Ishikawa (cell line): ENCODE data around the gene COMMD4.

Experiments
- CEBPB ChIP-seq: IDR thresholded peaks from 2 replicates; pipeline ENCODE4 v1.6.1; 2012
- CREB1 ChIP-seq: IDR thresholded peaks from 2 replicates; pipeline ENCODE4 v1.6.1; 2012; ENCODE audit warnings: low read depth
- EGR1 ChIP-seq: IDR thresholded peaks from 2 replicates; pipeline ENCODE4 v1.6.1; 2012
- EP300 ChIP-seq: IDR thresholded peaks from 2 replicates; pipeline ENCODE4 v1.6.1; 2012; ENCODE audit warnings: borderline replicate concordance
- FOXM1 ChIP-seq: IDR thresholded peaks from 2 replicates; pipeline ENCODE4 v1.6.1; 2012; ENCODE audit warnings: low read depth, borderline replicate concordance
- NFIC ChIP-seq: IDR thresholded peaks from 2 replicates; pipeline ENCODE4 v1.6.1; 2012
- RAD21 ChIP-seq: IDR thresholded peaks from 2 replicates; pipeline ENCODE4 v1.6.1; 2012; ENCODE audit warnings: low read depth
- TAF1 ChIP-seq: IDR thresholded peaks from 2 replicates; pipeline ENCODE4 v1.6.1; 2012; ENCODE audit warnings: low read depth, mild to moderate bottlenecking
- TCF12 ChIP-seq: IDR thresholded peaks from 2 replicates; pipeline ENCODE4 v1.6.1; 2012; ENCODE audit warnings: low read depth
- TEAD4 ChIP-seq: IDR thresholded peaks from 2 replicates; pipeline ENCODE4 v1.6.1; 2012
- YY1 ChIP-seq: IDR thresholded peaks from 2 replicates; pipeline ENCODE4 v1.6.1; 2012; ENCODE audit warnings: low read depth
- ZBTB7A ChIP-seq: IDR thresholded peaks from 2 replicates; pipeline ENCODE4 v1.6.1; 2012; ENCODE audit warnings: low read depth
- TF ChIP-seq, protein P1 (sequence below): IDR thresholded peaks from 2 replicates; pipeline ENCODE4 v1.6.1; 2012
- TF ChIP-seq, protein P2 (sequence below): IDR thresholded peaks from 2 replicates; pipeline ENCODE4 v1.6.1; 2012; ENCODE audit warnings: low read depth, mild to moderate bottlenecking
- TF ChIP-seq, protein P3 (sequence below): IDR thresholded peaks from 2 replicates; pipeline ENCODE4 v1.6.1; 2012

Gene COMMD4

DNA sequence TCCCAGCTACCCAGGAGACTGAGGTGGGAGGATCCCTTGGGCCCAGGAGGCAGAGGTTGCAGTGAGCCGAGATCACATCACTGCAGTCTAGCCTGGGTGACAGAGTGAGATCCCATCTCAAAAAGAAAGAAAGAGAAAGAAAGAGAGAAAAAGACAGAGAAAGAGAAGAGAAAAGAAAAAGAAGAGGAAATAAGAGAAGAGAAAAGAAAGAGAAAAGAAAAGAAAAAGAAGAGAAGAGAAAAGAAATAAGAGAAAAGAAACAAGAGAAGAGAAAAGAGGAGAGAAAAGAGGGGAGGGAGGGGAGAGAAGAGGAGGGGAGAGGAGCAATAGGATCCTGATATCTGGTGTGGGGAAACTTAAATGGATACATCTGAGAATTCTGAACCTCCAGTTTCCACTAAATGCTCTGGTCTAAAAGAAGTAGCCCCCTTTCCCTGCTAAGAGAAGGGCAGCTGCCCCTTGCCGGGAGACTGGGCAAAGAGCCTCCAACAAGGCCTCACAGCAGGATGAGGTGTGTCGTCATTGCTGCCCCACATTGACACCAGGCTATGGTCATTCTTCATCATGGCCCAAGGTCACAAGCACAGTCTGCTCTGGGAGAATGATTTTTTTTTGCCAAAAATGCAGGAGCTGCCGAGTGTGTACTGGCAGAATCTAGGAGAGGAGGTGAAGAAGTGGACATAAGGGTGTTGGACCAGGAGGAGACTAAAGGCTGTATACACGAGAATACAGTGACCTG lies 21.1 kb upstream of the COMMD4 start:
- TF ChIP-seq CEBPB (no peak), TCF12 (no peak), TEAD4 (no peak), ZBTB7A (no peak), EGR1 (no peak), NFIC (no peak), EP300 (no peak), FOXM1 (no peak), CREB1 (no peak), RAD21 (no peak), YY1 (no peak)
- TF ChIP-seq, protein P1, sequence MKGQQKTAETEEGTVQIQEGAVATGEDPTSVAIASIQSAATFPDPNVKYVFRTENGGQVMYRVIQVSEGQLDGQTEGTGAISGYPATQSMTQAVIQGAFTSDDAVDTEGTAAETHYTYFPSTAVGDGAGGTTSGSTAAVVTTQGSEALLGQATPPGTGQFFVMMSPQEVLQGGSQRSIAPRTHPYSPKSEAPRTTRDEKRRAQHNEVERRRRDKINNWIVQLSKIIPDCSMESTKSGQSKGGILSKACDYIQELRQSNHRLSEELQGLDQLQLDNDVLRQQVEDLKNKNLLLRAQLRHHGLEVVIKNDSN = no peak
- TF ChIP-seq, protein P2, sequence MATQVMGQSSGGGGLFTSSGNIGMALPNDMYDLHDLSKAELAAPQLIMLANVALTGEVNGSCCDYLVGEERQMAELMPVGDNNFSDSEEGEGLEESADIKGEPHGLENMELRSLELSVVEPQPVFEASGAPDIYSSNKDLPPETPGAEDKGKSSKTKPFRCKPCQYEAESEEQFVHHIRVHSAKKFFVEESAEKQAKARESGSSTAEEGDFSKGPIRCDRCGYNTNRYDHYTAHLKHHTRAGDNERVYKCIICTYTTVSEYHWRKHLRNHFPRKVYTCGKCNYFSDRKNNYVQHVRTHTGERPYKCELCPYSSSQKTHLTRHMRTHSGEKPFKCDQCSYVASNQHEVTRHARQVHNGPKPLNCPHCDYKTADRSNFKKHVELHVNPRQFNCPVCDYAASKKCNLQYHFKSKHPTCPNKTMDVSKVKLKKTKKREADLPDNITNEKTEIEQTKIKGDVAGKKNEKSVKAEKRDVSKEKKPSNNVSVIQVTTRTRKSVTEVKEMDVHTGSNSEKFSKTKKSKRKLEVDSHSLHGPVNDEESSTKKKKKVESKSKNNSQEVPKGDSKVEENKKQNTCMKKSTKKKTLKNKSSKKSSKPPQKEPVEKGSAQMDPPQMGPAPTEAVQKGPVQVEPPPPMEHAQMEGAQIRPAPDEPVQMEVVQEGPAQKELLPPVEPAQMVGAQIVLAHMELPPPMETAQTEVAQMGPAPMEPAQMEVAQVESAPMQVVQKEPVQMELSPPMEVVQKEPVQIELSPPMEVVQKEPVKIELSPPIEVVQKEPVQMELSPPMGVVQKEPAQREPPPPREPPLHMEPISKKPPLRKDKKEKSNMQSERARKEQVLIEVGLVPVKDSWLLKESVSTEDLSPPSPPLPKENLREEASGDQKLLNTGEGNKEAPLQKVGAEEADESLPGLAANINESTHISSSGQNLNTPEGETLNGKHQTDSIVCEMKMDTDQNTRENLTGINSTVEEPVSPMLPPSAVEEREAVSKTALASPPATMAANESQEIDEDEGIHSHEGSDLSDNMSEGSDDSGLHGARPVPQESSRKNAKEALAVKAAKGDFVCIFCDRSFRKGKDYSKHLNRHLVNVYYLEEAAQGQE = no peak
- TF ChIP-seq, protein P3, sequence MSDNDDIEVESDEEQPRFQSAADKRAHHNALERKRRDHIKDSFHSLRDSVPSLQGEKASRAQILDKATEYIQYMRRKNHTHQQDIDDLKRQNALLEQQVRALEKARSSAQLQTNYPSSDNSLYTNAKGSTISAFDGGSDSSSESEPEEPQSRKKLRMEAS = no peak

DNA sequence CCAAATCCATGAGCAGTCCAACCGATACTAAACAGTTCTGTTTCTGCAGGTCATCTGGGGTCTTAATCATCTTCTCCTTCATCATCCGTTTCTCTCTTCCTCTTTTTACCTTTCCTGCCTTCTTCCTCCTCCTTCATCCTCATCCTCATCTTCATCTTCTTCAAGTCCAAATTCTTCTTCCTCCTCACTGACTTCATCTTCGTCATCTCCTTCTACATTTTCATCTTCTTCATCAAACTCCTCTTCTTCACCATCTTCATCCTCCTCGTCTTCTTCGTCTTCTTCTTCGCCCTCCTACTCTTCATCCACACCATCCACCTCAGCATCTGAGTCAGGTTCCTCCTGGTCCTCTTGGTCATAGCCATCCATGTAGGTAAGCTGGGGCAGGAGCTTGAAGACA lies 14.2 kb upstream of the COMMD4 start:
- TF ChIP-seq TCF12 (no peak), ZBTB7A (no peak), YY1 (no peak)
- TF ChIP-seq, protein P1 = no peak

DNA sequence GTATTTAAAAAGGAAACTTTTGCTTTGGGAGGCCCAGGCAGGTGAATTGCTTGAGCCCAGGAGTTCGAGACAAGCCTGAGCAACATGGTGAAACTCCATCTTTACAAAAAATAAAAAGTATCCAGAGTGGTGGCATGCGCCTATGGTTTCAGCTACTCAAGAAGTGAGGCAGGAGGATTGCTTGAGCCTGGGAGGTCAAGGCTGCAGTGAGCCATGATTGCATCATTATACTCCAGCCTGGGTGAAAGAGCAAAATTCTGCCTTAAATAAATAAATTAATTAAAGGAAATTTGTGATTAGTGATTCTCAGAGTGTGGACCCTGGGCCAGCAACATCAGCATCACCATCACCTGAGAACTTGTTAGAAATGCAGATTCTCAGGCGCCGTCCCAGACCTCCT lies 9.9 kb upstream of the COMMD4 start:
- TF ChIP-seq EGR1 = no peak
- no peak for TF ChIP-seq TAF1
- TF ChIP-seq CREB1 = no peak
- no peak for TF ChIP-seq FOXM1
- TF ChIP-seq EP300 = no peak
- TF ChIP-seq, protein P2 = no peak
- TF ChIP-seq ZBTB7A = no peak
- no peak for TF ChIP-seq TCF12
- TF ChIP-seq RAD21 = no peak
- no peak for TF ChIP-seq YY1
- TF ChIP-seq CEBPB = no peak
- no peak for TF ChIP-seq NFIC
- TF ChIP-seq, protein P1 = no peak
- TF ChIP-seq, protein P3 = no peak
- no peak for TF ChIP-seq TEAD4

DNA sequence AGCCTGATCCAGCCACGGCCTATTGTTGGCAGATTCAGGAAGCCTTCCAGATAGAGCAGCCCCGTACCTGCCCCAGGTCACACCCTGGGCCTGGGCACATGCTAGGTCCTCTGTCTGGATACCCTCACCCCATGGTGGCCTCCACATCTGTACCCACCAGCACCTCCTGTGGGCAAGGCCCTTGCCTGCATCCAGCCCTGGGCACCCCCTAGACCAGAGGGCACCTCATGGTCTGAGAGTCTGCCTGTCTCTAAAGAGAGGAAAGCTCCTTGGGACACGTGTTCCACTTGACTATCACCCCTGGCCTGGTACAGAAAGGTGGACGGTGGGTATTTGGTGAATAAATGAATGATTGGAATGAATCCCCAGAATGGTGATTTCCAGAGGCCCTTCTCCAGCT lies 8.9 kb upstream of the COMMD4 start:
- no peak for TF ChIP-seq FOXM1
- no peak for TF ChIP-seq ZBTB7A
- TF ChIP-seq, protein P3 = no peak
- TF ChIP-seq, protein P1 = no peak
- TF ChIP-seq CREB1 = no peak
- TF ChIP-seq EP300 = no peak
- TF ChIP-seq TEAD4 = no peak
- no peak for TF ChIP-seq NFIC
- no peak for TF ChIP-seq TCF12
- TF ChIP-seq RAD21 = no peak
- no peak for TF ChIP-seq YY1
- TF ChIP-seq CEBPB = no peak
- TF ChIP-seq, protein P2 = no peak
